Stimulated activated CD4-positive, alpha-beta T cell treated with anti-CD3 and anti-CD28 coated beads, TNF-alpha, amount 100 ng/mL, for 4 hours (primary cell): ENCODE measurements around the gene DDX27.

Experiments used
- DNase-seq, 3 experiments: peaks; one replicate each; pipeline ENCODE4 v3.0.0-alpha.2; 2020; ENCODE audit warnings: low read depth in 3 of 3

The DDX27 gene

DNA sequence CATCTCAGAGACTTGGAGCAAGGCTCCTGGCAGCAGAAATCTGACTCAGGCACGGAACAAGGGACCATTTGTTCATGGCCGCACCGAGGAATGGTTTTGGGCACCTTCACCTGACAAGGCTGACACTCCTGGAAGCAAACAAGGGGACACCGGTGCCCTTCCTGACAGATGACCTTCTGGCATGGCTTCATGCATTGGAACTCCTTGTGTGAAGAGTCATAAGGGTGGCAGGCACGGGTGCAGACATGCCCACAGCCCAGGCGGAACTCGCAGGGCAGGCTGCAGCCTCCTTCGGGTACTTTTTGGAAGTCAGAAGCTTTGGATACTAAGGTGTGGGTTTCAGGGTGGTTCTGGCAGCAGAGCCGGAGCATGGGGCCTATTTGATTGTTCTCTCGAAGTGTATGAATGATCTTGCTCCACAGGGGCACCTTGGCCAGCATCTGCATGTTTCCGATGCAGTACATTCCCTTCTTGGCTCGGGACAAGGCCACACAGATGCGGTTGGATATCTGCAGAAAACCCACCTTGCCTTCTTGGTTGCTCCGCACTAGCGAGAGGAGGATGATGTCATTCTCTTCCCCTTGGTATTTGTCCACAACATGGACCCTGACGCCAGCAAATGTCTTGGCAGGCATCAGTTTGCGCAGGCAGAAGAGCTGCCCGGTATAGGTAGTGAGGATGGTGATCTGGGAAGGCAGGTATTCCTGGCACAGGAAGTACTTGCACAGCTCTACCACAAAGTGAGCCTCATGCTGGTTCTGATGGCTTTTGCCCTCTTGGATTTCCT lies 29.9 kb downstream of the DDX27 start:
- DNase-seq: no peak

DNA sequence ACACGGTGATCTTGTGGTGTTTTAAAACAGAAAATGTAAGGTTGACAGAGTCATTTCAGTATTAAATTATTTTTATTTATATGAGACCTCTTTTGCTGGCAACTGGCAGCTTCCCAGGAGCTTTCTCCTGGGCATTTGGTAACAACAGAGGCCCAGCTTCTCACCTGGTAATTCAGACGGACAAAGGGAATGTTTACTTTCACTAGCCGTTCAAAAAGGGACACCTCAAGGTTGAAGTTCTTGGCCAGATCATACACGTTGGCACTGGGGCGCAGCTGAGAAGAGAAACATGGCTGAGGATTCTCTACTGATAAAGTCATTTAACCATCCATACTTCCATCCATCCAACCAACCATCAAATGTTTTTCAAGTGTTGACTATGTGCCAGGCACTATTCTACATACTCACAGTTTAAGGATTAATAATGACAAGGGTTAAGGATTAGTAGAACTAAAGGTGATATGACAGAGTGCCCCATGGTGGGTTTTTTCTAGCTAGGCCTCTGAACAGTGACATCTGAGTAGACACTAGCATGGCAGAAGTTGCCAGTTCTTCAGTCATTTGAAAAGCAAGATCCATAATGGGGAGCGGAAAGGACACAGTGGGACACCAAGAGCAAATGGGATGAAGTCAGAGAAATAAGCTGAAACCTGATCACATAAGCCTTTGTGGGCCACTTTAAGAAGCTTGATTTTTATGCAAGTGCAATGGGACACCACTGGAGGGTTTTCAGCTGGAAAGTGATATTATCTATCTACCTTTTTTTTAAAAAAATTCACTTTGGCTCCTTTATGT lies 33.5 kb downstream of the DDX27 start:
- no peak for DNase-seq

DNA sequence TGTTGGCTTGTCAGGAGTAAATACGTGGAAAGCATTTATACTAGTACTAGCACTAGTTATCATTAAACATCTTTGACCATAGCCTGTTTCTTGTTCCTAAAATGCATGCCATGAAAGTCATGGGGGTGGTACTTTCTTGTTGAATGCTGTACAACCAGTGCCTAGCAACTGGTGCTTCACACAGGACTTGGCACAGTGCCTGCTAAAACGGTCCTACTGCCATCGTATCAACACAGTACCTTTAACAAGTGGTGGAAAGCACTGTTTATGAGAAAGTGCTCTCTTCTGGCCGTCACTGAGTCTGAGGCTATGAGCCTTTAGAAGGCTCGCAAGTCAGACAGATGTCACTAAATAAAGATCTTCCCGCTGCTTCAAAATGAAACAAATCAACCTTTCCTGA lies 37.0 kb downstream of the DDX27 start:
- no peak for DNase-seq

DNA sequence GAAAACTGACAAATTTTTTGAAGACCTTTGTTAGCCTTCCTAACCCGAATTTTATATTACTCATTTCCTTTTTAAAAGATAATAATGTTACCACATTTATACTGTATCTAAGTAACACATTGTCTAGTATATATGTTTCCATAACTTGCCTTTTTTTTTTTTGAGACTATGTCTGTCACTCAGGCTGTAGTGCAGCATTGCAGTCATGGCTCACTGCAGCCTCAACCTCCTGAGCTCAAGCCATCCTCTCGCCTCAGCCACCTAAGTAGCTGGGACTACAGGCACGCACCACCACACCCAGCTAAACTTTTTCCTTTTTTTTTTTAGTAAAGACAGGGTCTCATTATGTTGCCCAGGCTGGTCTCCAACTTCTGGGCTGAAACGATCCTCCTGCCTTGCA lies 40.1 kb downstream of the DDX27 start:
- DNase-seq: no peak

DNA sequence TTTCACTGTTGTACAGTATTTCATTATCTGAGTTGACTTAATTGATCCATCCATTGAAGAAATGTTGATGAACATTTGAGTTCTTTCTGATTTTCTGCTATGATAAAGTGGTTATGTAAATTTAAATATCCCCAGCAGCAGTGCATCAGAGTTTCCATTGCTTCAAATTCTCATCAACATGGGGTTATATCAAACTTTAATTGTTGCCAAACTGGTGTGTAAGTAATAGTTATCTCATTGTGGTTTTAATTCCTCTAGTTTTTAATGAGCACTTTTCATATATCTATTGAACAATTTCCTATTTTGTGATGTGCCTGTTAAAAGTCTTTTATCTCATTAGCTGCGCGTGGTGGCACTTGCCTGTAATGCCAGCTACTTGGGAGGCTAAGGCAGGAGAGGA lies 40.6 kb downstream of the DDX27 start:
- no peak for DNase-seq

DNA sequence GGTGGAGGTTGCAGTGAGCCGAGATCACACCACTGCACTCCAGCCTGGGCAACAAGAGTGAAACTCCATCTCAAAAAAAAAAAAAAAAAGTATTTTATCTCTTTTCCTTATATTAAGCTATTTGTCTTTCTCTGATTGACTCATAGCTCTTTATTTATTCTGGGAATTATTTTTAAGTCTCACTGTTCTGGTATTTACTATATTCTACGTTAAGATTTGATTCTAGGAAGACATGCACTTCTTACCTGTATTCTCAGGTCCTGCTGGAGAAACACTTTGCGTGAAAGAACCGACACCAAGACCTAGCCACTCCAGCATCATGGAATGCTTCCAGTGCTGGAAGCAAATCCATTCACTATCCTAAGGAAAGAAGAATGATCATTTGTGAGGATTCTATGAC lies 41.0 kb downstream of the DDX27 start:
- DNase-seq: no peak

DNA sequence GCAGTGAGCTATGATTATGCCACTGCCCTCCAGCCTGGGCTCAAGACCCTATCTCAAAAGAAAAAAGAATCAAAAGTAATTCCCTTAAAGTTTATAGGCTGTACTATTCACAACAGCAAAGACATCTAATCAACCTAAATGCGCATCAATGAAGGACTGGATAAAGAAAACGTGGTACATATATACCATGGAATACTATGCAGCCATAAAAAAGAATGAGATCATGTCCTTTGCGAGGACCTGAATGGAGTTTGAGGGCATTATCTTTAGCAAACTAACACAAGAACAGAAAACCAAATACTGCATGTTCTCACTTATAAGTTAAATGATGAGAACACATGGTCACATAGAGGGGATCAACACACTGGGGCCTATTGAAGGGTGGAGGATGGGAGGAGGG lies 42.0 kb downstream of the DDX27 start:
- DNase-seq: no peak

DNA sequence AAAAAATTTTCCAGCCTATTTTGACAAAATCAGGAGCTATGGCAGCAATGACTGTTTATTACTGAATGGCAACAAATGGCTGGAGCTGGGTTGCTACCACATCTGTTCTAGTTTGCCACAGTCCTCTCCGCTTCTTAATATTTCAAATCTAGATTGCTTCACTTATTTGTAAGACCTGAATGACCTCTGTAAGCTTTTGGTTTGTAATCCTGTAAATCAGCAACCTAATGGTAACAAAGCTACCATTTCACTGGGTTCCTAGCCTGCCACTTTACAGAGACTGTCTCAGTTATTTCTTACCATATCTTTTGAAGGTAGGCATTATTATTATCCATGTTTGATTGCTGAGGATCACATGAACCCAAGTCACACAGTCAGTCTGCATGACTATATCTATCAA lies 43.2 kb downstream of the DDX27 start:
- DNase-seq: no peak

DNA sequence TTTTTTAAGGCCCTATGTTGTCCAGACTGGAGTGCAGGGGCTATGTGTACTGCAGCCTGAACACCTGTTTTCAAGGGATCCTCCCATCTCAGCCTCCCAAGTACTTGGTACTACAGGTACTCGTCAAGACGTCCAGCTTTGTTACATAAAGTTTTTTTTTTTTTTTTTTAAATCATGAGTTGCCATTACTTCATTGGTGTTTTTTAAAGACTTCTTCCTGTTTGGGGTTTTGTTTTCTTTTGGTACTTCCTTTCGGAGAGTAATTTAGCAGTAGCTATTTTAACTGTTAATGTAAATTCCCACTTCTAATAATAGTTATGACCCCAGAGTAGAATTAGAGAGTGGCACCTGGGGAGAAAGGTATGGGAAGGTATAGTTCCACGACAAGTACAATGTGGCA lies 48.1 kb downstream of the DDX27 start:
- DNase-seq: no peak

DNA sequence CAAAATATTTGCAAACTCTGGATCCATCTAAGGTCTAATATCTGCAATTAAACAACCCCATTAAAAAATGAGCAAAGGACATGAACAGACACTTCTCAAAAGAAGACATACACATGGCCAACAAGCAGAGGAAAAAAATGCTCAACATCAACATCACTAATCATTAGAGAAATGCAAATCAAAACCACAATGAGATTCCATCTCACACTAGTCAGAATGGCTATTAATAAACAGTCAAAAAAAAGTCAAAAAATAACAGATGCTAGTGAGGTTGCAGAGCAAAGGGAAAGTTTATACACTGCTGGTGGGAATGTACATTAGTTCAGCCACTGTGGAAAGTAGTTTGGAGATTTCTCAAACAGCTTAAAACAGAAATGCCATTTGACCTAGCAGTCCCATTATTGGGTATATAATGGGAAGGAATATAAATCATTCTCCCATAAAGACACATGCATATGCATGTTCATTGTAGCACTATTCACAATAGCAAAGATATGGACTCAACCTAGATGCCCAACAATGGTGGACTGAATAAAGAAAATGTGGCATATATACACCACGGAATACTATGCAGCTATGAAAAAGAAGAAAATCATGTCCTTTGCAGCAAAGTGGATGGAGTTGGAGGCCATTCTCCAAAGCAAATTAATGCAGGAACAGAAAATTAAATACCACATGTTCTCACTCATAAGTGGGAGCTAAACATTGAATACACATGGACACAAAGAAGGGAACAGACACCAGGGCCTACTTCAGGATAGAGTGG lies 49.6 kb downstream of the DDX27 start:
- no peak for DNase-seq

DNA sequence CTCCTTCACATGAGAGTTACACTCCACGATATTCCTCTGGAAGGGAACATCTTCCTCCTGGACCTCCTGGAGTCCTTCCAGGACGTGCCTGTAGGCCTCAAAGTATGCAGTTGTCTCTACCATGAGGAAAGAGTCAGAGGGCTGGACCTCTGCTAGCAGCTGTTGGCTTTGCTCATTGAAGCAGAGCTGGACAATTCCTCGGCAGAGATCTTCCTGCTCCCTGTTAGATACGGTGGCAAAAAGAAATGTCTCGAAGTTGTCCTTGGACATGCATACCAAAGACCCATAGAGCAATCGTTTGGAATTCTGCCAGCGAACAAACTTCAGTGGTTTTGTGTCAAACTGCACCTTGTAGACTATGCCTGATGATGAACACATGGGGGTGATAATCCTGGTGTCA lies 51.0 kb downstream of the DDX27 start:
- DNase-seq: no peak

DNA sequence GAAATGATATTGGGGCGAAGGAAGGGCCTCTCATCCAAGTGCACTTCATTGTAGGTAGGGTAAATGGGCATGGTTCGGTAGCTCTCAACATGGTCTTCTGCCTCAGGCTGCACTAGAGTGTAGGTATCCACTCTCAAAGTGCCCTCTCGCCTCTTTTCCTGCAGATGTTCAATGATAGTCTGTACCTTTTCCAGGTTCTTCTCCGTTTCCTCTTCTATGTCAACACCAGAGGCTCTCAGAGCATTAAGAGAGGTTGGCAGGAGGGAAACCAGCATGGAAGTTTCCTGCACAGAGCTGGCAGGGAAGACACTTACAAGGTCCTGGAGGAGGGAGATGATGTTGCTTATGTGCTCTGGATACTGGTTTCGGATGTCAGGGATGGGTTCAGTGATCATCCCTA lies 51.5 kb downstream of the DDX27 start:
- DNase-seq: no peak

DNA sequence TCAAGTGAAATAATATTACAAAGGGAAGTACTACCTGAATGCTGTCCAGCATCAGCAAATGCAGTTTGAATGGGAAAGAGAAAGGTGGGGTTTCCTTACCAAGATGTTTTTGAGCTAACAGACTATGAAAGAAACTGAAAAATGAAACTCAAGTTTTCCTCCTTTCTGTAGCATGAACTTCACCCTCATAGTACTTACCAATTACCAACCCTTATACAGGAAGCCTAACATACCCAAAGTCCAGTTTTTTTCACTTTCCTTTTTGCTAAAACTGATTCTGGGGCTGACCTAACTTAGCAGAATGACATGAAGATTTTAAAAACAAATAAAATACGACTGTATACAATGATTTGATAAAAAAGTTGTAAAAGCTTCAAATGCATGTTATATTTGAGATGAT lies 53.4 kb downstream of the DDX27 start:
- DNase-seq: no peak

DNA sequence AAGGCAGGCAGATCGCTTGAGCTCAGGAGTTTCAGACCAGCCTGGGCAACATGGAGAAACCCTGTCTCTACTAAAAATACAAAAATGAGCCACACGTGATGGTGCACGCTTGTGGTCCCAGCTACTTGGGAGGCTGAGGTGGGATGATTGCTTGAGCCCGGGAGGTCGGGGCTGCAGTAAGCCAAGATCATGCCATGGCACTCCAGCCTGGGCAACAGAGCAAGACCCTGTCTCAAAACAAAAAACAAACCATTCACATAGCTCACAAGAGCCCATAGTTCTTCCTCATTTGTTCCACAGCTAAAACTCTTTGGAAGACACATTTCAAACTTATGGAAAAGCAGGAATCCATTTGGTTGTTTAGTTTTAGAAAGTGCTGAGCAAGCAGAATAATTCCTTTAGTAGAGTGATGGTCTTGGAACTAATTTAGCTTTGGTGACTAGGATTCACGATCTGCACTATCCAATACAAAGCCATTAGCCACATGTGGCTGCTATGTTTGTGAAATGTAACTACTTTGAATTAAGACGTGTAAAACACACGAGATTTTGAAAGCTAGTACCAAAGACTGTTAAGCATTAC lies 54.6 kb downstream of the DDX27 start:
- DNase-seq: no peak

DNA sequence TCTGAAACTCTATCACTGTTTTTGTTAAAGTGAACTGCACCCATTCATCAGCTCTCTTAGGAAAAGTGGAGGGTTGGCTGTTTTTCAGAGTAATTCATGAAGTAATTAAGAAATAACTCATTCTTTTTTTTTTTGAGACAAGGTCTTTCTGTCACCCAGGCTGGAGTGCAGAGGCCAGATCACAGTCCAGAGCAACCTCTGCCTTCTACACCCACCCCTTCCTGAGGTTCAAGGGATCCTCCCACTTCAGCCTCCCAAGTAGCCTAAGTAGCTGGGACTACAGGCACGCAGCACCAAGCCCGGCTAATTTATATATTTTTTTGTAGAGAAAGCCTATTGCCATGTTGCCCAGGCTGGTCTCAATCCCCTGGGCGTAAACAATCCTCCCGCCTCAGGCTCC lies 56.0 kb downstream of the DDX27 start:
- no peak for DNase-seq

DNA sequence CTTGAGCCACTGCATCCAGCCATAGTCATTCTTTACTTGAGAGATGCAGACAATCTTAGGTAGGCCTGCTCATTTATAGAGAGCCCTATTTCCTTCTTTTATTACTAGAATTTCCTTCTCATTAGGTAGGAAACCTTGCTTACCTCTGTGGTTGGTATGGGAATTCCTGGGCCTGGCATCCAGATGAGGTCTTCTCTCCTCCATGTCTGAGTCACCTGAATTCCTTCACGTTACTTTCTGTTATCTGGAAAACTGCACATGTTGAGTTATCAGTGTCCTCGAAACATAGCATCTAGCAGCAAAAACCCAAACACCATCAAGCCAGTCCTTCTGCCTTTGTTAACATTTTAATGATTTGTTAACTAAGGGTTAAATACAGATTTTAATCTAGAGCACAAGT lies 56.4 kb downstream of the DDX27 start:
- no peak for DNase-seq

DNA sequence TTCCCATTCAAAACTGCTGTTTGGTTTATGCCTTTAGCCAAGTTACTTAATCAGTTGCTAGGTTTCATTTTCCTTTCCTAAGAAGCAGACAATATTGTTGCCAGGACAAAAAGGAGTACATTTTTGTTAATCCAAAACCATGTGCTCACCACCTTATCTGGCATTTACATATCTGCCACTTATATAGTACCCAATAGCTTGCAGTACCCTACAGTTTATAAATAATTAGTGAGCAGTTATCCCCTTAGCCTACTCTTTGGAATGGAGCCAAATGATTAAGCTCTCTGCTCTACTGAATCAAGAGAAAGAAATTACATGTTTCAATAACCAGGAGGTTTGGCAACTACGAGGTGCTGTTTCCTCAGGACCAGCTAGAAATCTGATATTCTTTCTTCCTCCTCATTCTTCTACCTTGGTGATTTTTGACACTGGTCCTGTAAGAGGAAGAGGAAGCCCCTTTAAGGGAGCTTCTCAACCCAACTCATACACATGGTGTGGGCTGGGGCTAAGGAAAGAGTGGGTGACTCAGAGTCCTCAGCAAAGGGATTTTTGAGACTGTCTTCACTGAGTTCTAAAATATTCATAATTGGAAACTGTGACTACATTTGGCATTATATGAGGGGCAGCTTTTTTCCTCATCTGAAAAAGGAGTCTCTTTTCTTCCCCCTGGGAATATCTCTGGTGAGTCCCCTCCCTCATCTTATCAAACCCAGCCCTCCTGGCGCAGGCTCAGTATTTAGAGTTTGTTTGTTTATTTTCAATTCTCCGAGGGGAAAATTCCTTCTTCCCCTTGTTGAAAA lies 57.1 kb downstream of the DDX27 start:
- peak in 2 of 3 experiments; percentile 34 to 44 for DNase-seq

DNA sequence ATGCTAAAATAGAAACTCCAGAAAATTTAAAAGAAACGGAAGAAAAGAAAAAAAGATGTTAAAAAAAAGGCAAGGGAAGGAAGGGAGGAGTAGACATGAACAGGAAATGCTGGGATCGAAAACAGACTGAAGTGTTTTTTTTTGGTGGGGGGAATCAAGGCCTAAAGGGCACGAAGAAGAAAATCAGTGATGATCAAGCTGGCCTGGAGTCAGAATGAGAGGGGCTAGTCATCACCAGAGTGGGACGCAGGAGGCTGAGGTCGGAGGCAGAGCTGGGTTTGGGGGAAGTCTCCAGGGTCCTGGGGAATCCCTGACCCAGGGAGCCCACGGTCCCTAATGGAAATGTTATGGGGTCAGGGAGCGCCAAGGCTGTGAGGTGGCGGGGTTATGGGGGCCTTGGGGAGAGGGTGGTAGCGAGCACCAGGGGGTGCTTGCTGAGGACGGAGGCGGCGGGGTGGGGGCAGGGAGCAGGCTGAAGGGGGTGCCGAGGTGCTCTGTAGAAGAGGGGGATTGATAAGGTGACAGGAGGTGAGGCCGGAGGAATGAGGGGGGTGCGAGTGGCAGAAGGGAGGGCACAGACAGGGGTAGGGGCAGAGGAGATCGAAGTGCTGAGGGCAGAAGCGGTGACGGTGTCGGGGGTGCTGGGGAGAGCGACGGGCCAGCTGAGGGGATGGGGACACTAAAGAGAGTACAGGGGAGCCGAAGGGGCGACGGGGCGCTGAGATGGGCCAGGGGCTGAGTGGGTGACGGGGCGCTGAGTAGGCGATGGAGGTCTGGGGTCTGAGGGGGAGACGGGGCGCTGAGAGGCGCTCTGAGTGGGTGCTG lies 58.0 kb downstream of the DDX27 start:
- DNase-seq: peak; percentile 22 to 36 (median 32)

DNA sequence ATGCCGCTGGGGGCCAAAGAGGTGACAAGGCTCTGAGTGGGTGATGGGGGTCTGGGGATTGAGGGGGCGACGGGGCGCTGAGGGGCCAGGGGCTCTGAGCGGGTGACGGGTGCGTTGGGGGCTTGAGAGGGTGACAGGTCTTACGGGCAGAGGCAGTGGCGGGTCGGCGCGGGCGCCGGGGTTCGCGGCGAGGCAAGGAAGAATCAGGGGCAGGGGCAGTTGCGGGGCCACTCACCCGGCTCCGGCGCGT lies 58.5 kb downstream of the DDX27 start:
- DNase-seq: no peak

DNA sequence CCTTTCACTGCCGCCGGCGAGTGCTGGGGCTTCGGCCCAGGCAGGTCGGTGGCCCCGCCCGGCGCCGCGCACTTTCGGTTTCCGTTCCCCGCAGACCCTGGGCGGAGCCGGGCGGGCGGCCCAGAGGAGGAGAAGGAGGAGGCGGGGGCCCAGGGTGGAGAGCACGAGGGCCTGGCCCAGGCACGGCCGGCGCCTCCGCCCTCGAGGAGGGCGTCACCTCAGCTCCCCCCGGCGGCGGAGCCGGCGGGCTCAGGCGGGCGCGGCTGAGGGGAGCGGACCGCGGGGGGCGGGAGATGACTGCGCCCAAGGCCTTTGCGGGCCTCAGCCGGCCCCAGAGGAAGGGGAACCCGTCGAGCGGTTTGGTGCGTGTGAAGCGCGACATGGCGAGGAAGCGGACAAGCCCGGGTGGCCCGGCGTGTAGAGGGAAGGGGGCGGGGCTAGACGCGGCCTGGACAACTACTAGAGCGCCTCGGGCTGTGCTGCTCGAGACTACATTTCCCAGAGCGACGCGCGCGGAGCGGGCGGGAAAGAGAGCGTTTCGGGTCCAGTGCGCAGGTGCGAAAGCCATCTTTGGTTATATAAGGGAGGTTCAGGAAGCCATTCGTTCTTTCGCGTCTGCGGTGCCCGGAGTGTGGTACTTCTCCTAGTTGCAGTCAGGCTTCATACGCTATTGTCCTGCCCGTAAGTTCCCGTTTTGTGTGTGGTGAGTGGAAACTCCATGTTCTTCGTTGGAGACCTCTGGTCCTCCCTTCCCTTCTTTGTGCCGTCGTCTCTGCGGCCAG lies 59.0 kb downstream of the DDX27 start, which contains the start of gene ZNFX1:
Gene ZNFX1 (minus strand): TSS at position 22 of the 782 bp plus-strand sequence. CDS start 2,218 bp downstream, outside the sequence.
- DNase-seq: peak; percentile 96 to 98 (median 96)
